GM18951 (cell line): ENCODE results near the gene TIGIT.
A peak's percentile ranks its signal among the peaks of the same experiment; 100 is the strongest.

Experiments used
- POLR2A ChIP-seq: IDR thresholded peaks from 4 replicates; pipeline ENCODE4 v1.6.1; 2011; ENCODE audit warnings: mild to moderate bottlenecking; ENCODE audit not compliant: insufficient read length, insufficient read depth; ENCODE audit errors: extremely low read depth
- in situ Hi-C: fragments of 300-500 bp; cut with MboI; formaldehyde crosslinking; loops from one replicate; pipeline ENCODE4 v1.12.0; 2022; ENCODE audit warnings: low sequenced_read_pairs, mixed read lengths, inconsistent platforms; ENCODE audit not compliant: unreplicated experiment

TIGIT gene

DNA sequence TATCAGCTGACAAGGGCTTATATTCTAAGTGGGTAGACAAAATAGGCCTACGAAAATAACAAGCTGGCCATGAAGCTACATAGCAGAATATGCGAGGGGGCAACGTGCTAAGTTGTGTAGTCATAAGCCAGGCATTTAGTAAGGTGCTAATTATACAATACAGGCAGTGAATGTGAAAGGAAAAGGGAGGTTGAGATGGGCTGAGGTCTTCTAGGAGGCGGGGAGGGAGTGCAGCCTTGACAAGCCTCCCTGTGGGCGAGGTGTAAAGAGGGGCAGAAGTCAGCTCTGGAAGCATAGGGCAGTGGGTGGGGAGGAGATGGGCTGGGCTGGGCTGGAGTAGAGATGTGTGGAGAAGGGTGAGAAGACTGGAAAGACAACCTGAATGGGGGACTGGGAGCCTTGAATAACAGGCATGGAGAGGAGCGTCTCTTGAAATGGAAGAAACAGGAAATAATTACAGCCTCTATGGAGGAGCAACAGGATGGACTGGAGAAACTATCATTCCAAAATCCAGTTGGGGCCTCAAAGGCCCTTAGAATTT lies 1.2 kb downstream of the TIGIT start:
- TF ChIP-seq POLR2A: no peak
- in situ Hi-C loops: no loop called here

DNA sequence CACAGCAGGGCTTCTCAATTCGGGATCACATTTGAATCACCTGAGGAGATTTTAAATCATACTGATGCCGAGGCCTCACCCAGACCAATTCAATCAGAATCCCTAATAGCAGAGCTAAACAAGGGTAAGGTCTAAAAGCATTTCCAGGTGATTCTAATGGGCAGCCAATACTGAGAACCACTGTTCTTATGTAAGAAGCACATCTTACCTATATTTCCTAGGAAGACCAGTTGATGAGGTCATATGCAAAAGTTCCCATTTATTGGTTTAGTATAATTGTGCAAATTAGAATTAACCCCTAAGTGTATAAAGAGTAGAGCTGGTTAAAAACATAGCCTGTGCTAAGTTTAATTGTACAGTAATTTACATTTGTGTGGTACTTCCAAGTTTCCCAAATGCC lies 2.1 kb downstream of the TIGIT start:
- in situ Hi-C loops: no loop called here

DNA sequence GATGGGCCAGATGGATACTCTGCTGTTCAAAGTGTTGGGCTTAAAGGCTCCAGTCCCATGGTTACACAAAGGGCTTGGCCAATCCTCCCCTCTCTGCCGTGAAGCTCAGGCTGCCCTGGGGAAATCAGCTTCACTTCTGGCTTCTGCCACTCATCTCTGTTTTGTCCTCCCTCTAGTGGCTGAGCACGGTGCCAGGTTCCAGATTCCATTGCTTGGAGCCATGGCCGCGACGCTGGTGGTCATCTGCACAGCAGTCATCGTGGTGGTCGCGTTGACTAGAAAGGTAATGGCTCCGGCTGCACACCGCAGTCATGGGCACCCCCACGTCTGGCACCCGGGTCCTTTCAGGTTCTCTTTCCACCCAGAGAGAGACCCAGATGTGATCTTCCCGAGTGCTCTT lies 5.6 kb downstream of the TIGIT start:
- in situ Hi-C loops: no loop called here
- no peak for TF ChIP-seq POLR2A

More for the DNA sequence above, 2.1 kb downstream of the TIGIT start:
- no peak for TF ChIP-seq POLR2A

DNA sequence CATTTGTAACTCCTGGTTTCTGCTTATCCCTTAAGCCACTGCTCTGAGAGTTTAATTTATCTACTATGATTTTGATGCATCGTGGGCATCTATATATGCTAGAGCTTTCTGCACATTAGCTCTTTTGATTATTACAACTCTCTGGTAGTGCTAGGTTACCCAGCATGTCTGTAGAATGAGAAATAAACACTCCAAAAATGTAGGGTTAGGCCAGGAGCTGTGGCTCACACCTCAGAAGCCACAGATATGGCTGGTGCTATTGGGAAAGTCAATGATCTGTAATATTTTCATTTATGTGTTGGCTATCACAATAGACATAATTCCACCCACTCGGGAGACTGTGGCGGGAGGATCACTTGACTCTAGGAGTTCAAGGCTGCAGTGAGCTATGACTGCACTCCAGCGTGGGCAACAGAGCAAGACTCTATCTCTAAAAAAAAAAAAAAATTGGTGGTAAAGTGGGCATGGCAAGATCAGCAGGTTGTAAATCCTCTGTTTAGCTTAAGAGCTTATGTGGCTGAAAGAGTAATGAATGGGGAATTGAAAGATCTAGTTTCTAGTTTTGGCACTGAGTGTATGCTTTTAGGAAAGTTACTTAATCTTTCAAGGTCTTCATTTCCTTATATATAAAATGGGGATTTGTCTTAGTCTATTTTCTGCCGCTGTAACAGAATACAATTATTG lies 6.3 kb downstream of the TIGIT start:
- no peak for TF ChIP-seq POLR2A
- in situ Hi-C loops: no loop called here

DNA sequence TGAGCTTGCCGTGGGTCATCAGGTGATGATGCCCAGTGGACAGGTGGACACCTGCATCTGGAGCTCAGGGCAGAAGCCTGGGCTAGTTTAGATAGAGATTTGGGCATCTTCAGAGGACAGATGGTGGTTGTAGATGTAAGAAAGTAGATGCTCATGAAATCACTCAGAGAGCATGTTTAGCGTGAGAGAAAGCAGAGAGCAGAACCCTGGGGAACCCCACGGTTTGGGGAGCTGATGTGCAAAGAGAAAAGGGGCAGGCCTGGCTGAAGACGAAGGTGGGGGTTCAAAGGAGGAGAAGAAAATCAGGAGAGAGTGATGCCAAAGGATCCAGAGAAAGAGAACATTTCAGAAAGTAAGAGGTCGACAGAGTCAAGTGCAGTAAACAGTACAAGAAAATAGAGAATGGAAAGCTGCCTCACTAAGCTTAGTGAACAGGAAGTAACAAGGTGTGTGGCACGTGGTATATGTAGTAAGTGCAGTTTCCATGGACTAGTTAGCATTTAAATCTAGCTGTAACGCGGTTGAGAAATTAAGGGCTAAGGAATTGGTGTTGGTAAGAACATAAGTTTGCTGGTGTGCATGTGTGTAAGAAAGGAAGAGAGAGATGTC lies 13.5 kb downstream of the TIGIT start:
- in situ Hi-C loops: no loop called here
- TF ChIP-seq POLR2A: no peak

DNA sequence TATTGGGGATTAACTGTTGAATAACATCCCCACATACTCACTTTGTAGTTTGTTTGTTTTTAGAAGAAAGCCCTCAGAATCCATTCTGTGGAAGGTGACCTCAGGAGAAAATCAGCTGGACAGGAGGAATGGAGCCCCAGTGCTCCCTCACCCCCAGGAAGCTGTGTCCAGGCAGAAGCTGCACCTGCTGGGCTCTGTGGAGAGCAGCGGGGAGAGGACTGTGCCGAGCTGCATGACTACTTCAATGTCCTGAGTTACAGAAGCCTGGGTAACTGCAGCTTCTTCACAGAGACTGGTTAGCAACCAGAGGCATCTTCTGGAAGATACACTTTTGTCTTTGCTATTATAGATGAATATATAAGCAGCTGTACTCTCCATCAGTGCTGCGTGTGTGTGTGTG lies 14.0 kb downstream of the TIGIT start:
- in situ Hi-C loops: no loop called here
- no peak for TF ChIP-seq POLR2A

DNA sequence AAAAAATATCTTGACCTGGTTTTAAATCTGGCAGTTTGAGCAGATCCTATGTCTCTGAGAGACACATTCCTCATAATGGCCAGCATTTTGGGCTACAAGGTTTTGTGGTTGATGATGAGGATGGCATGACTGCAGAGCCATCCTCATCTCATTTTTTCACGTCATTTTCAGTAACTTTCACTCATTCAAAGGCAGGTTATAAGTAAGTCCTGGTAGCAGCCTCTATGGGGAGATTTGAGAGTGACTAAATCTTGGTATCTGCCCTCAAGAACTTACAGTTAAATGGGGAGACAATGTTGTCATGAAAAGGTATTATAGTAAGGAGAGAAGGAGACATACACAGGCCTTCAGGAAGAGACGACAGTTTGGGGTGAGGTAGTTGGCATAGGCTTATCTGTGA lies 14.5 kb downstream of the TIGIT start:
- TF ChIP-seq POLR2A: no peak
- in situ Hi-C loops: no loop called here

DNA sequence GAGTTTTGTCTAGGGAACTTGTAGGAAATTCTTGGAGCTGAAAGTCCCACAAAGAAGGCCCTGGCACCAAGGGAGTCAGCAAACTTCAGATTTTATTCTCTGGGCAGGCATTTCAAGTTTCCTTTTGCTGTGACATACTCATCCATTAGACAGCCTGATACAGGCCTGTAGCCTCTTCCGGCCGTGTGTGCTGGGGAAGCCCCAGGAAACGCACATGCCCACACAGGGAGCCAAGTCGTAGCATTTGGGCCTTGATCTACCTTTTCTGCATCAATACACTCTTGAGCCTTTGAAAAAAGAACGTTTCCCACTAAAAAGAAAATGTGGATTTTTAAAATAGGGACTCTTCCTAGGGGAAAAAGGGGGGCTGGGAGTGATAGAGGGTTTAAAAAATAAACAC lies 15.0 kb downstream of the TIGIT start:
- in situ Hi-C loops: no loop called here

DNA sequence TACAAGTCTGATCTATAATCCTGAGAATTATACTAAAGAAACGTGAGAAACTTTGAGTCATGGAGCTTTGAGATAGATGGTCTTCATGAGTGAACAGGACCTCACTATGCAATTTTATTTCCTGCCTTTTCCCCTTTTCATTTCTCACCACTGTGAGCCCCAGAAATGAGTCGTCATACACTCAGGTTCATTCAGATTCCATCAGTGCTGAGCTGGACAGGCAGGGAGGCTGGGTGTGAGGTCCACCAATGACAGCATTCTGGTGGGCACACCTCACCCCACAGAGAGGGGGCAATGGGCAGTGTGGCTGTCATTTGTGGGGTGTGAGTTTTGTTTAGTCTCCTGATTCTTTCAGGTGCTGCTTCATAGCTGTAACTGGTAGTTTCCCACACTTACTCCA lies 16.9 kb downstream of the TIGIT start:
- in situ Hi-C loops: no loop called here
- TF ChIP-seq POLR2A: no peak

More for the DNA sequence above, 15.0 kb downstream of the TIGIT start:
- TF ChIP-seq POLR2A: peak; percentile 23

DNA sequence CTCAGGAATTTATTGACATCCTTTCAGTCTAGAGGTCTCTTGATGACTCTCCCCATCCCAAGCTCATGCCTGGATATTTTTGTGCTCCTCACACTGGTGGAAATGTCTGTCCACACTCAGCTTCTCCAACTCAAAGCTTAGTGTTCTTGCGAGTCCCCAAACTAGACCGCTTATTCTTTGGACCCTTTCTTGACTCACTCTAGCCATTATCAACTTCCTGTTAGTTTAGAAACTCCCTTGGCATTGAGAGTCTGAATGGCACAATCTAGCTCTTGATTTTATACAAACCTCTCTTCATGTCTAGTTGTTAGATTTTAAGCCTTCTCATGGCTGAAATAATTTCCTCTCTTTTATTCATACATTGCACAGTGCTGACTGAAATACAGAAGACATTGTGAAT lies 19.6 kb downstream of the TIGIT start:
- TF ChIP-seq POLR2A: no peak

DNA sequence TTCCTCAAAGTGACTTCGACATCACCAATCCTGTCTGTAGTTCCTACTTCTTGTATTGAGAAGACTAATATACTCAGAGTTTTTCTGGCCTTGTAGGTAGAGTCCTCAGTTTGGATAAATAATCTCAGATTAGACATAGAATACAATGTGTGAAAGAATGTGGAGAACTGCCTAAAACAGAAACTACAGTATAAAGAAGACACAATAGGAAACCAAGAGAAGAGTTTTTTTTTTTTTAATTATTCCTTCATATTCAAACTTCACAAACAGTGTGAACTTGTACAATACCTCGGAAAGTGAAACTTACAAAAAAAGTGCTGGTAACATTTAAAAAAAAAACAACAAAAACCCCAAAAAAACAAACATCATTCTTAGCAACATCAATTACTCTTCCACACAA lies 20.5 kb downstream of the TIGIT start:
- in situ Hi-C loops: no loop called here

More for the DNA sequence above, 19.6 kb downstream of the TIGIT start:
- in situ Hi-C loops: no loop called here

DNA sequence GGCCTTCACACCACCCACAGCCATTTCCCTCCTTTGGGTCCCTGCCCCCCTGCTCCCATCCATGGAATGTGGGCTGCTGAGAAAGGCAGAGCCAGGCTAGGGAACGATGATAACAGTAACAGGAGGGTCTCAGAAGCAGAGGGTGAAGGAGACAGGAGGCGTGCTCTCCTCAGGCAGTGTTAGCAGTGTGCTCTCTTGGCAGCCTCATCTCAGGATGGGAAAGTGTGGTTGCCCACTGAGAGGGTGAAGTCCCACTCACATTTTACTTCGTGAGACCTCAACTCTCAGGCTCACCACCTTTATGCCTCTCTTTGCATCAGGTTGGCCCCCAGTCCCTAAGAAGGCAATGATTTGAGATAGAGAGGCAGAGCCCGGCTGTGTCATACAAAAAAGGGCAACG lies 24.5 kb downstream of the TIGIT start:
- in situ Hi-C loops: no loop called here
- TF ChIP-seq POLR2A: no peak

More for the DNA sequence above, 20.5 kb downstream of the TIGIT start:
- no peak for TF ChIP-seq POLR2A

DNA sequence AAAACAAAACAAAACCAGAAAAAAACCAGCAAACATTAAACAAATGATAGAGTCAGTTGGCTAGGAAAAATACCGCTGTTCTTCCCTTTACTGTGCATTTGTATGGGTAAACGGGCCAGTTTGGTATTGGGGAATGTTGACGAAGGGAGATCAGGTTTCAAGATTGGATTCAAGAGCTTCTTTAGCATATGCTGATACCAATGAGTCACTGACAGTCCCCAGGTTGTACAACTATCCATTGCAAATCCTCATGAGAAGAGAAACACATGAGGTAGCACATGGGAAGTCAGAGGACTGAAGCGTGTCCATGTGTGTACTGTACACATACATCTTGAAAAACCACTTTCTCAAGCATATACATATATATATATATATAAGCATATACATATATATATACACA lies 25.6 kb downstream of the TIGIT start:
- in situ Hi-C loops: no loop called here
- TF ChIP-seq POLR2A: no peak

DNA sequence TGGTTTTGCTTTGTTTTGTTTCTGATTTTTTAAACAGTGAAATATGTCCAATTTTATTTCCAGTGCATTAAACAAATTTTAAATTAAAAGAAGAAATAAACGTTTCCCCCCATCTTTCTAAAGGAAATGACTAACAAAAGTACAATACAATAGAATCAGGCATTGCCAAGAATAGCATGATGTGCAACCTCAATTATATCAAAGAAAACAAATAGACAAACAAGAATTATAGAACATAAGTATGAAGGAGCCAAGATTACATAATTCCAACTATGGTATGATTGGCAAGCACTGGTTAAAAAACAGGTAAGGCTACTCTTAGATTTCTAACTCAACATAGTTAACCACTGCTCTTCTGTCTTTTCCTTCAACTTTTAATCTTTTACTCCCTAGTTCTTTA lies 26.4 kb downstream of the TIGIT start:
- TF ChIP-seq POLR2A: no peak
- in situ Hi-C loops: no loop called here

DNA sequence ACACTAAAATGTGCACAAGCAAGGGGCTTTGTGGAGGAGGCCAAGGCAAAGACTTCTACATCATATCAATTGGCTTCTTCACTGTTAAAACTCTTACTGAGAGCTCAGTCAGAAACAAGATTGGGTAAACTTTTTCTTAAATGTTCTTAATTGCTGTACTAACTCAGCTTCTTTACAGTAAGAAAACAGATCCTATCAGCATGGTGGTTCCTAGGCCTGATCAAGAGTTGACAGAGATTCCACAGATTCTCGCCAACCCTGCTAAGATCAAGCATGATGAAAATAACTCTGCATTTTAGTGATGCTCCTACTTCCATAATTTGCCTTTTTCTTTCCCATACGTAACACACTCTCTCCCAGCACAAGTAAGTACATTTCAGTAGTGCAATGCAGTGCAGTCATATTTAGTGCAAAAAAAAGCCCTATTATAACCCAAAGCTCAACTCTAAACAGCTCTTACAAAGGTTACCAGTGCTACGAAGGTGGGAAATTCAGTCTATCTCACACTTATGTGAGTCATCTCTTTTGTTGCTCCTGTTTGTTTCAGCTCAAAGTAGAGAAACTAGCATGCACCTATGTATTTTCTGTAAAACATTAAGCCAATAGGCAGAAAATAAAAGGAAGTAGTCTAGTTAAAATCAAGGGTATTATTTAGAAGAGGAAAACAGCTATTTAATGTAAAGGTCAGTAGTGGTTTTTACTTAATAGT lies 29.9 kb downstream of the TIGIT start:
- TF ChIP-seq POLR2A: no peak
- in situ Hi-C loops: no loop called here
